Epithelial cell of esophagus (primary cell): ENCODE measurements around the gene DBNDD1.
"Not testable (repeated sequence)": the region's sequence is repeated elsewhere in the genome, so short reads cannot be mapped to it uniquely, and the experiment has no call there.

Experiments
- DNase-seq: peaks from one replicate; pipeline ENCODE4 v3.0.0; 2010; ENCODE audit warnings: low read depth
- H3K4me3 ChIP-seq: 2 replicates; pipeline ENCODE4 v1.5.1; 2011; ENCODE audit warnings: mild to moderate bottlenecking, low read length, control low read depth
- CTCF ChIP-seq: IDR thresholded peaks from 2 replicates; pipeline ENCODE4 v1.5.1; 2011; ENCODE audit warnings: low read depth, mild to moderate bottlenecking, low read length, control low read depth, inconsistent platforms; ENCODE audit not compliant: insufficient read depth; ENCODE audit errors: missing control alignments

Gene DBNDD1

GRCh38 chr16:89974870-89975269 lies 44.4 kb downstream of the DBNDD1 start:
- no peak for TF ChIP-seq CTCF
- DNase-seq = no peak
- H3K4me3 ChIP-seq = no peak overlapping the region

GRCh38 chr16:89973654-89974335 lies 45.5 kb downstream of the DBNDD1 start:
- no peak for DNase-seq
- peak overlapping the region; percentile 89 for H3K4me3 ChIP-seq
- no peak for TF ChIP-seq CTCF

GRCh38 chr16:89973235-89973634 lies 46.0 kb downstream of the DBNDD1 start:
- no peak for DNase-seq
- peak overlapping the region; percentile 89 for H3K4me3 ChIP-seq
- TF ChIP-seq CTCF = no peak

GRCh38 chr16:89972244-89973234 lies 46.7 kb downstream of the DBNDD1 start:
- peak; percentile 90 for DNase-seq
- TF ChIP-seq CTCF = no peak
- H3K4me3 ChIP-seq = peak overlapping the region; percentile 89

- H3K4me3 ChIP-seq = peak overlapping the region; percentile 89
- no peak for TF ChIP-seq CTCF
- peak; percentile 9 for DNase-seq
Observed at GRCh38 chr16:89971495-89972243, 47.6 kb downstream of the DBNDD1 start.

GRCh38 chr16:89969741-89970410 lies 49.4 kb downstream of the DBNDD1 start:
- DNase-seq = no peak
- no peak for TF ChIP-seq CTCF
- H3K4me3 ChIP-seq = no peak overlapping the region

GRCh38 chr16:89968074-89968473 lies 51.2 kb downstream of the DBNDD1 start:
- H3K4me3 ChIP-seq, DNase-seq: not testable (repeated sequence)

- not testable (repeated sequence) for DNase-seq, H3K4me3 ChIP-seq
Observed at GRCh38 chr16:89967436-89967835, 51.8 kb downstream of the DBNDD1 start.
